PC-3 (cell line): ENCODE measurements around the gene KCNH1. TPM values are rescaled to one million over a fixed set of nuclear protein-coding genes. Genes with fewer than 3 reads are reported as not detected.

Experiments used
- ATAC-seq: fragments of 200-7000 bp; cut with Tn5 transposase; 2 replicates; pipeline ENCODE4 v1.9.1; 2020; ENCODE audit warnings: mild to moderate bottlenecking, moderate library complexity
- BruUV-seq: library from RNA; stranded (reverse); fragments of 400-500 nt; replicated peaks from 2 replicates; lab custom pipeline; 2021; lab: Mats Ljungman, UMichigan
- CTCF ChIA-PET: fragments of 300-600 bp; sonication (Branson Sonifier 250); formaldehyde crosslinking; loops from one replicate; lab custom pipeline; 2022; ENCODE audit warnings: antibody characterized with exemption; lab: Charles Lee
- POLR2A ChIA-PET: fragments of 300-600 bp; sonication (Branson Sonifier 250); formaldehyde crosslinking; loops from one replicate; lab custom pipeline; 2022; ENCODE audit warnings: antibody characterized with exemption; ENCODE audit not compliant: unreplicated experiment; lab: Charles Lee
- DNase-seq: peaks from one replicate; pipeline ENCODE4 v3.0.0-alpha.2; 2015
- H2AFZ ChIP-seq: fragments of 300-600 bp; sonication (generic); 2 replicates; pipeline ENCODE4 v1.6.0; 2016; ENCODE audit warnings: antibody characterized with exemption, low read length
- H3F3A ChIP-seq: fragments of 300-600 bp; sonication (generic); one replicate; pipeline ENCODE4 v1.6.0; 2017; ENCODE audit warnings: antibody characterized with exemption, low read length, control low read depth, mild to moderate bottlenecking; ENCODE audit not compliant: unreplicated experiment
- H3K27ac ChIP-seq: fragments of 300-600 bp; sonication (generic); 2 replicates; pipeline ENCODE4 v1.5.1; 2016; ENCODE audit warnings: mild to moderate bottlenecking, low read length
- H3K27me3 ChIP-seq: fragments of 300-600 bp; sonication (generic); 2 replicates; pipeline ENCODE4 v1.6.1; 2016; ENCODE audit warnings: low read length, mixed read lengths
- H3K36me3 ChIP-seq: fragments of 300-600 bp; sonication (generic); 2 replicates; pipeline ENCODE4 v1.6.1; 2016; ENCODE audit warnings: low read depth, mixed run types, low read length, mixed read lengths
- H3K4me1 ChIP-seq: fragments of 300-600 bp; sonication (generic); 2 replicates; pipeline ENCODE4 v1.5.1; 2016; ENCODE audit warnings: low read length; ENCODE audit not compliant: insufficient read depth
- H3K4me2 ChIP-seq: fragments of 300-600 bp; sonication (generic); 2 replicates; pipeline ENCODE4 v1.6.0; 2016; ENCODE audit warnings: low read length
- H3K4me3 ChIP-seq: fragments of 300-600 bp; sonication (generic); 2 replicates; pipeline ENCODE4 v1.5.1; 2016; ENCODE audit warnings: mild to moderate bottlenecking, low read length, mixed read lengths
- H3K79me2 ChIP-seq: fragments of 300-600 bp; sonication (generic); 2 replicates; pipeline ENCODE4 v1.6.1; 2017; ENCODE audit warnings: low read length, mixed read lengths
- H3K9ac ChIP-seq: fragments of 300-600 bp; sonication (generic); 2 replicates; pipeline ENCODE4 v1.6.0; 2016; ENCODE audit warnings: mild to moderate bottlenecking, low read length
- H3K9me2 ChIP-seq: fragments of 300-600 bp; sonication (generic); replicated peaks from 2 replicates; pipeline ENCODE4 v1.6.1; 2016; ENCODE audit warnings: mixed run types, low read length, mixed read lengths
- H3K9me3 ChIP-seq: fragments of 300-600 bp; sonication (generic); 2 replicates; pipeline ENCODE4 v1.6.1; 2016; ENCODE audit warnings: low read length, mixed read lengths
- H4K20me1 ChIP-seq: fragments of 300-600 bp; sonication (generic); 2 replicates; pipeline ENCODE4 v1.6.1; 2016; ENCODE audit warnings: low read length, mixed read lengths
- CTCF ChIP-seq: fragments of 300-600 bp; sonication (generic); conservative IDR thresholded peaks from 2 replicates; pipeline ENCODE4 v1.5.1; 2017; ENCODE audit warnings: antibody characterized with exemption, low read depth, mild to moderate bottlenecking, low read length
- EZH2 ChIP-seq: fragments of 300-600 bp; sonication (generic); IDR thresholded peaks from one replicate; pipeline ENCODE4 v1.6.1; 2017; ENCODE audit warnings: antibody characterized with exemption, mild to moderate bottlenecking, low read length; ENCODE audit not compliant: unreplicated experiment
- EZH2phosphoT487 ChIP-seq: fragments of 300-600 bp; sonication (generic); IDR thresholded peaks from 2 replicates; pipeline ENCODE4 v1.6.1; 2018; ENCODE audit warnings: mild to moderate bottlenecking, antibody characterized with exemption, low read length, borderline replicate concordance
- intact Hi-C: fragments of 100-400 bp; cut with micrococcal nuclease; formaldehyde crosslinking; loops from 2 replicates; pipeline ENCODE4 v1.9.0; 2023
- total RNA-seq: library from RNA; depleted of rRNA; stranded (reverse); fragments of >200 nt; gene quantifications from 2 replicates; pipeline ENCODE4 v1.2.3, GENCODE V29; 2014

The KCNH1 gene
- total RNA-seq, 1 experiment from 2014 or later, result not detected

DNA sequence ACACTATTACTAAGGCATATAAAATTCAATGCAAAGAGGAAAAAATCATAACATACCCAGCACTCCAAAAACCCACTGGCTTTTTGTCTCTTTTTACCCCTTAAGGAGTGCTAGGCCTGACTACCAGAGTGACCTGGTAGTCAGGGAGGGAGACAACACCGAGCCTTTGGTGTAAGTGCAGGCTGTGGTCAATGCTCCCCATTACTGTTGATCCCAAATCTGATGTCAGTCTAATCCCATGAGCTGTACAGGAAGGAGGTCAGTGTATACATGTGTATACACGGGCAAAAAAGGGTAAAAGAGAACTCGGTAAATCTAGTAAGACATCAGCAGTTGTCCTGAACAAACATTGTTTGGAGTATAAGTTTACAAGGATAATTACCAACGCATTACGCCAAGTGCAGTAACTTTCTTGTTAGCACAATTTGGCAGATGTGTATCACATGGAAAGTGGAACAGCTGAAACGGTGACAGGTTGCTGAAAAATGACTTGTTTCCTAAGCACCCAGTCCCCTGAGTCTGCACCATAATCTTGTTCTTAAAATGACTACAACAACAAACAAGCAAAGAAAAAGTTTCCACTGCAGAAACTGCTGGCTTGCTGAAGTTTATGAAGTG lies 217.9 kb downstream of the KCNH1 start:
- no peaks in the 10 kb centered on the region for H3K79me2 ChIP-seq
- intact Hi-C loops, result no loop called here
- H2AFZ ChIP-seq, result no peak overlapping the region
- no peak for ATAC-seq
- no peaks in the 10 kb centered on the region for H3K4me1 ChIP-seq
- peaks cover 28% of the 10 kb centered on the region for H3K27me3 ChIP-seq
- H3K27ac ChIP-seq, result no peak overlapping the region
- ChIA-PET CTCF (no interaction called here), POLR2A (no interaction called here)
- no TSS peak for BruUV-seq
- DNase-seq, result no peak
- no peak overlapping the region for H3K9ac ChIP-seq
- TF ChIP-seq EZH2, result no peak
- H4K20me1 ChIP-seq, result no peaks in the 10 kb centered on the region
- no peak overlapping the region for H3K4me2 ChIP-seq
- H3K9me3 ChIP-seq, result no peaks in the 10 kb centered on the region
- H3F3A ChIP-seq, result no peaks in the 10 kb centered on the region
- no peak overlapping the region for H3K4me3 ChIP-seq
- no peaks in the 10 kb centered on the region for H3K9me2 ChIP-seq
- no peaks in the 10 kb centered on the region for H3K36me3 ChIP-seq

GRCh38 chr1:210912752-210913151 lies 221.2 kb downstream of the KCNH1 start:
- CTCF ChIA-PET, result no interaction called here
- TF ChIP-seq CTCF (no peak), EZH2phosphoT487 (no peak), EZH2 (no peak)
- Histone ChIP-seq H2AFZ (no peak overlapping the region), H3K9me3 (no peaks in the 10 kb centered on the region), H4K20me1 (no peaks in the 10 kb centered on the region), H3K36me3 (no peaks in the 10 kb centered on the region), H3K4me3 (no peak overlapping the region), H3F3A (no peaks in the 10 kb centered on the region), H3K27ac (no peak overlapping the region), H3K79me2 (no peaks in the 10 kb centered on the region), H3K27me3 (peaks cover 21% of the 10 kb centered on the region), H3K9ac (no peak overlapping the region), H3K9me2 (no peaks in the 10 kb centered on the region), H3K4me2 (no peak overlapping the region), H3K4me1 (no peaks in the 10 kb centered on the region)
- DNase-seq, result no peak
- no peak for ATAC-seq
- no TSS peak for BruUV-seq
- intact Hi-C loops, result no loop called here
- POLR2A ChIA-PET, result no interaction called here

- Histone ChIP-seq H3K4me1 (no peaks in the 10 kb centered on the region), H3K27ac (no peak overlapping the region), H3K9ac (no peak overlapping the region), H3K79me2 (no peaks in the 10 kb centered on the region), H3K36me3 (no peaks in the 10 kb centered on the region), H3K4me3 (no peak overlapping the region), H3K9me3 (no peaks in the 10 kb centered on the region), H3K4me2 (no peak overlapping the region), H2AFZ (no peak overlapping the region), H3F3A (no peaks in the 10 kb centered on the region), H3K9me2 (no peaks in the 10 kb centered on the region), H4K20me1 (no peaks in the 10 kb centered on the region), H3K27me3 (peaks cover 28% of the 10 kb centered on the region)
- ChIA-PET POLR2A (no interaction called here), CTCF (no interaction called here)
- no peak for DNase-seq
- no TSS peak for BruUV-seq
- ATAC-seq, result no peak
- intact Hi-C loops, result no loop called here
- no peak for TF ChIP-seq EZH2phosphoT487
- TF ChIP-seq CTCF, result no peak
- no peak for TF ChIP-seq EZH2
These were observed 223.8 kb downstream of the KCNH1 start for GRCh38 chr1:210910020-210910575.
